ENCODE measurements around the gene JOSD2. TPM values are rescaled to one million over a fixed set of nuclear protein-coding genes. Genes with fewer than 3 reads are reported as not detected.

JOSD2 gene
- total and polyA plus RNA-seq, 2 of the 4 experiments (the other 2 are of a cell fraction) = 12.2 to 54.1 TPM

GRCh38 chr19:50508843-50509190, 2.2 kb downstream of the JOSD2 start:
- ATAC-seq (ENCODE audit: low read depth) (no peak), DNase-seq (no peak)
- intact Hi-C loops (cut with micrococcal nuclease) (no loop called here), dilution Hi-C loops (cut with HindIII; ENCODE audit: low sequenced_read_pairs, unreplicated experiment) (no loop called here), in situ Hi-C loops (cut with MboI; ENCODE audit: low sequenced_read_pairs) (no loop called here)
- H4K91ac ChIP-seq (ENCODE audit: insufficient read depth, low read depth, low read length) = no peak overlapping the region
- TF ChIP-seq, protein P1, sequence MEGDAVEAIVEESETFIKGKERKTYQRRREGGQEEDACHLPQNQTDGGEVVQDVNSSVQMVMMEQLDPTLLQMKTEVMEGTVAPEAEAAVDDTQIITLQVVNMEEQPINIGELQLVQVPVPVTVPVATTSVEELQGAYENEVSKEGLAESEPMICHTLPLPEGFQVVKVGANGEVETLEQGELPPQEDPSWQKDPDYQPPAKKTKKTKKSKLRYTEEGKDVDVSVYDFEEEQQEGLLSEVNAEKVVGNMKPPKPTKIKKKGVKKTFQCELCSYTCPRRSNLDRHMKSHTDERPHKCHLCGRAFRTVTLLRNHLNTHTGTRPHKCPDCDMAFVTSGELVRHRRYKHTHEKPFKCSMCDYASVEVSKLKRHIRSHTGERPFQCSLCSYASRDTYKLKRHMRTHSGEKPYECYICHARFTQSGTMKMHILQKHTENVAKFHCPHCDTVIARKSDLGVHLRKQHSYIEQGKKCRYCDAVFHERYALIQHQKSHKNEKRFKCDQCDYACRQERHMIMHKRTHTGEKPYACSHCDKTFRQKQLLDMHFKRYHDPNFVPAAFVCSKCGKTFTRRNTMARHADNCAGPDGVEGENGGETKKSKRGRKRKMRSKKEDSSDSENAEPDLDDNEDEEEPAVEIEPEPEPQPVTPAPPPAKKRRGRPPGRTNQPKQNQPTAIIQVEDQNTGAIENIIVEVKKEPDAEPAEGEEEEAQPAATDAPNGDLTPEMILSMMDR (conservative IDR thresholded peaks at IDR 0.05; ENCODE audit: low read depth, low read length) = no peak
- TF ChIP-seq BHLHE40 (IDR thresholded peaks at IDR 0.05; ENCODE audit: low read depth, low read length) (no peak), RAD21 (IDR thresholded peaks at IDR 0.05; ENCODE audit: low read length) (no peak), RCOR1 (IDR thresholded peaks at IDR 0.05; ENCODE audit: insufficient replicate concordance, low read length) (no peak), RFX5 (IDR thresholded peaks at IDR 0.05; ENCODE audit: low read depth, low read length) (no peak), MAZ (IDR thresholded peaks at IDR 0.05; ENCODE audit: borderline replicate concordance, low read depth, low read length) (no peak), NFE2L2 (IDR thresholded peaks at IDR 0.05; ENCODE audit: low read depth, low read length) (no peak), POLR2A (IDR thresholded peaks at IDR 0.05; ENCODE audit: low read depth, low read length) (no peak), USF2 (IDR thresholded peaks at IDR 0.05; ENCODE audit: low read depth, low read length) (no peak), ELK1 (IDR thresholded peaks at IDR 0.05; ENCODE audit: borderline replicate concordance, low read depth, low read length) (no peak), MXI1 (IDR thresholded peaks at IDR 0.05; ENCODE audit: borderline replicate concordance, low read depth, low read length) (no peak), CHD1 (IDR thresholded peaks at IDR 0.05; ENCODE audit: low read depth, low read length) (no peak), SMC3 (IDR thresholded peaks at IDR 0.05; ENCODE audit: low read depth, low read length) (no peak), FOS (IDR thresholded peaks at IDR 0.05; ENCODE audit: low read depth, low read length) (no peak), CEBPB (IDR thresholded peaks at IDR 0.05; ENCODE audit: low read depth, low read length) (no peak), MAFK (IDR thresholded peaks at IDR 0.05; ENCODE audit: low read depth, low read length) (no peak)
- no peak overlapping the region for H3K4ac ChIP-seq (ENCODE audit: low read depth, low read length)
- no peak overlapping the region for H3K18ac ChIP-seq (ENCODE audit: low read depth, low read length)
- no peak overlapping the region for H3K4me2 ChIP-seq (ENCODE audit: low read depth, low read length)
- H2BK15ac ChIP-seq (ENCODE audit: low read depth, low read length) = no peak overlapping the region
- H3K27ac ChIP-seq (ENCODE audit: insufficient read depth, low read length) = no peak overlapping the region
- H3K27me3 ChIP-seq (ENCODE audit: control insufficient read depth, insufficient read depth, low read length) = no peaks in the 10 kb centered on the region
- H2BK20ac ChIP-seq (ENCODE audit: low read depth, low read length) = no peak overlapping the region
- no peak overlapping the region for H2AK5ac ChIP-seq (ENCODE audit: low read depth, low read length)
- no peaks in the 10 kb centered on the region for H4K20me1 ChIP-seq (ENCODE audit: insufficient read depth, low read length)
- no TSS peak for BruUV-seq (replicated peaks)
- no peak overlapping the region for H3K4me3 ChIP-seq (ENCODE audit: insufficient read depth, low read depth, low read length)
- H3K9me1 ChIP-seq (ENCODE audit: insufficient read depth, low read length) = no peaks in the 10 kb centered on the region; the same call in 1 of the 2 replicates
- H3K79me1 ChIP-seq (ENCODE audit: low read depth in 1 of 2, low read length in 2 of 2) = peaks cover 5 to 10% of the 10 kb centered on the region in 2 experiments; a peak in 3 of 4 replicates
- CTCF ChIA-PET = no interaction called here
- H2BK120ac ChIP-seq (ENCODE audit: low read depth, low read length) = no peak overlapping the region
- no peak overlapping the region for H2BK5ac ChIP-seq (ENCODE audit: low read depth, low read length, poor library complexity, severe bottlenecking)
- H4K5ac ChIP-seq (ENCODE audit: low read depth, low read length) = no peak overlapping the region
- H3K23ac ChIP-seq (ENCODE audit: low read depth, low read length) = 0 out of 2 replicates have a peak overlapping the region, but pooled peaks have one; percentile 2
- peaks cover 3% of the 10 kb centered on the region for H3K4me1 ChIP-seq (ENCODE audit: control insufficient read depth, insufficient read depth, low read length)
- peaks cover 3% of the 10 kb centered on the region; the same call in 1 of the 2 replicates for H3K36me3 ChIP-seq (ENCODE audit: control insufficient read depth, insufficient read depth, low read length)
- no peak overlapping the region for H3K14ac ChIP-seq (replicated peaks; ENCODE audit: low read depth, low read length)
- H3K9me3 ChIP-seq (ENCODE audit: control insufficient read depth, insufficient read depth, low read length) = no peaks in the 10 kb centered on the region
- no peak overlapping the region for H3K56ac ChIP-seq (ENCODE audit: extremely low read depth, insufficient read depth, low read length)
- no peak overlapping the region for H2AK9ac ChIP-seq (replicated peaks; ENCODE audit: low read depth, low read length, poor library complexity)
- WGBS, 2 experiments (ENCODE audit: extremely low coverage in 2 of 2, insufficient read length in 1 of 2) = no CpG with 5 or more reads among the region's 3 CpGs
- H3K9ac ChIP-seq (ENCODE audit: low read depth, low read length) = no peak overlapping the region
- POLR2A ChIA-PET (ENCODE audit: unreplicated experiment) = no interaction called here
- H2AFZ ChIP-seq (replicated peaks; ENCODE audit: low read length, poor library complexity) = no peak overlapping the region
- no peak overlapping the region for H4K8ac ChIP-seq (ENCODE audit: low read depth in 2 of 2, low read length in 2 of 2)

Measured in IMR-90 (cell line).